Smooth muscle cell of the brain vasculature (primary cell): ENCODE data around the gene RNF220.
"Not testable (repeated sequence)": the region's sequence is repeated elsewhere in the genome, so short reads cannot be mapped to it uniquely, and the experiment has no call there.

ENCODE experiments used
- DNase-seq: peaks from one replicate; pipeline ENCODE4 v3.0.0-alpha.2; 2012; ENCODE audit warnings: low read depth, low spot score

The RNF220 gene

DNA sequence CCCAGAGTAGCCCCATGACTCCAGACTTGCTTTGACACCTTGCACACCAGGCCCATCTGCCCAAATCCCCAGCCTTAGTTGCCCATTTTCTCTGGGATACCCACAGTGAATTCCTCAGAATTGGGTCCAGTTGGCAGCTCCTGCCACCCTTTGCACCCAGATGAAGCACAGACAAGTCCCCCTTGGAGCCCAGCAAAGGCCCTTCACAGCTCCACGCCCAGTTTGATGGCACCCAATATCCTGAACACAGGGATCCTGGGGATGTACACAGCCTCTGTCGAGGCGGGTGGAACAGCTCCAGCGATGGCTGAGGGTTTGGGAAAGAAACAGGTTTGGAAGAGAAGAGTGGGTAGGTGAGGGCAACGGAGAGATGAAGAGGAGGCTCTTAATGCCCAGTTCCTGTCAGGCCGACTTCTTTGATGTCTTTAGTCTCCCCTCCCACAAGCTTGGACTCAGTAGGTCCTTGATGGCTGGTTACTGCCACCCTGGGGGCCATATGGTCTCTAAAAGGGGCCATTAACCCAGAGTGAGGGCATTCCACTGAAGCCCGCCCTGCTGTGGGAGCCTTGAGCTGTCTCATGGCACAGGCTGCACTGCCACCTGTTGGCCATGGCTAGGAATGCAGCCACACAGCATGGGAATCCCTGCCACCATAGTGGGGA is 247.5 kb downstream of the RNF220 start:
- DNase-seq: no peak

DNA sequence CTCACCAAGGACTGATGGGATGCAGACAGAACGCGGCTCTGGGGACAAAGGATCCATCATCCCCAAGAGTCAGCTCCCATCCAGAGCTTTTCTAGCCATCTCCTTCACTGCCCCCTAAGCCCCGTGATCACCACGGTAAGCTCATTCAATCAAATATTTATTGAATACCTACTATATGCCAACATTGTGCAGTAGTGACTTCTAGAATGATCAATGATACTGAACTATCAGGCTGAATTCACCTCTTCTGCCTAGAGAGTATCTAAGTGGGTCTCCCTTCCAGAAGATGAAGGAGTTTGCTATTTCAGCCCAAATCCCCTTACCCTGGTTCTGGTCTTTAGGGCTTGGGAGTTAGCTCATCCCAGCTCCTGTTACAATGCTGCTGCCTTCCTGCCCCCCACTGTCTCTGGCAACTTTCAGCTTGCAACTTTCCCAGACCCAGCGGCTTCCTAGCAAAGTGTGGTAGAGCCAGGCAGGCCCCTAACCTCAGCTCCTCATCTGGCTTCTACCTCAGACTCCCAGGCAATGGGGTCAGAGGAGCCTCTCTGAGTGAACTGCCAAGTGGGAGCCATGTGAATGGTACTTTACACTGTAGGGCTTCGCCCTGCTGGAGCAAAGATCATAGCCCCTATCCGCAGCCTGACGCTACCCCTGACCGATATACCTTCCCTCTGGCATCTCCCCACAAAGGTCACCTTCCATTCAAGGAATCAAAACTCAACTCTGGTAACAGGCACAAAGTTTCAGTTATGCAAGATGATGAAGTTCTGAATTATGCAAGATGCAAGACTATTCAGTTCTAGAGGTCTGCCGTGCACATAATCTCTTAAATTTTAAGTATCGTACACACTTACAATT is 248.3 kb downstream of the RNF220 start:
- no peak for DNase-seq

- no peak for DNase-seq
These were observed 249.6 kb downstream of the RNF220 start for GRCh38 chr1:44654621-44655187.

- no peak for DNase-seq
These were observed 250.6 kb downstream of the RNF220 start for GRCh38 chr1:44655609-44656008.

DNA sequence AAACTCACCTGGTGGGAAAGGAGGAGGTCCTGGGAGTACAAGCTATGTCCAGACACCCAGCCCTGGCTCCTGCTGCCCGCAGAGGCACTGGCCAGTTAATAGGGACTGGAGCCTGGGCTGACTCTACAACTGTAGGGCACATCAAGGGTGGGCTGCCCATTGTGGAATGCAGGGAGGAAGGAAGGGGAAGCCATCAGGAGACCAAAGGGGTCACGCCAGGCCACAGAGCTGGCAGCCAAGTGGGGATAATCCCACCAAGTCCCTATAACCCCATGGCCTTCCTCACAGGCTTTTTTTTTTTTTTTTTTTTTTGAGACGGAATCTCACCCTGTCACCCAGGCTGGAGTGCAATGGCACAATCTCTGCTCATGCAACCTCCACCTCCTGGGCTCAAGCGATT is 254.5 kb downstream of the RNF220 start:
- no peak for DNase-seq

DNA sequence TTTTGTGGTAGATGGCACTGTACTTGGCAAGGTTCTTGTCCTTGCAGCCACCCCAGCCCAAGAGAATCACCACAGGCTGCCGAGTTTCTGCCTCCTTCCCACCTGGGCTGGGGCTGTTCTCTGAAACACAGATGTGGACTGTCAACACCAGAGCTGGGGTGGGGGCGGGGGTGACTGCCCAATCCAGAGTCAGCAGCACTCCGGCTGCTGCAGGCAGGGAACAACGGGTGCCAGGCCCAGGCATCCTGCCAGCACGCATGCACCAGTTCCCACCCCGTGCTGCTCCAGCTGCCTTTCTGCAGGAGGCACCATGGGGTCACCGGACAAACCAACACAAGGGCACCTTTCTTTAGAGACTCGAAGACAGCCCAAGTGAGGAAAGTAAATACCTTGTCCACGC is 255.1 kb downstream of the RNF220 start:
- DNase-seq: no peak

- no peak for DNase-seq
These were observed 257.0 kb downstream of the RNF220 start for GRCh38 chr1:44661781-44662682.

DNA sequence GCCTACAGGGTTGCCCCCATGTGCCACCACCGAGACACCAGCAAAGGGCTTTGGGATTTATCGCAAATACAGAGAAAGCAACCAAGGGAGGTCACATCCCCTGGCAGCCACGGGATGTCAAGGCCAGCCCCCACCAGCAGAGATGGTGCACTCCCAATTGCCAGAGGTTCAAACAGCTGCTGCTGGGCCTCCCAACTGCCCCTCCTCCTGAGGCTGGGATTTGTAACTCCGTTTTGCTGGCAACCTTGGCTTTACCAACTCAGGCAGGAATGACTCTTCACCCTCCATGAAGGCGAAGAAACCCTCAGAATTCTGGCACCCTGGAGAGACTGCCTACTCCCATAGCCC is 257.6 kb downstream of the RNF220 start:
- no peak for DNase-seq

- DNase-seq: no peak
These were observed 258.4 kb downstream of the RNF220 start for GRCh38 chr1:44663417-44663816.

DNA sequence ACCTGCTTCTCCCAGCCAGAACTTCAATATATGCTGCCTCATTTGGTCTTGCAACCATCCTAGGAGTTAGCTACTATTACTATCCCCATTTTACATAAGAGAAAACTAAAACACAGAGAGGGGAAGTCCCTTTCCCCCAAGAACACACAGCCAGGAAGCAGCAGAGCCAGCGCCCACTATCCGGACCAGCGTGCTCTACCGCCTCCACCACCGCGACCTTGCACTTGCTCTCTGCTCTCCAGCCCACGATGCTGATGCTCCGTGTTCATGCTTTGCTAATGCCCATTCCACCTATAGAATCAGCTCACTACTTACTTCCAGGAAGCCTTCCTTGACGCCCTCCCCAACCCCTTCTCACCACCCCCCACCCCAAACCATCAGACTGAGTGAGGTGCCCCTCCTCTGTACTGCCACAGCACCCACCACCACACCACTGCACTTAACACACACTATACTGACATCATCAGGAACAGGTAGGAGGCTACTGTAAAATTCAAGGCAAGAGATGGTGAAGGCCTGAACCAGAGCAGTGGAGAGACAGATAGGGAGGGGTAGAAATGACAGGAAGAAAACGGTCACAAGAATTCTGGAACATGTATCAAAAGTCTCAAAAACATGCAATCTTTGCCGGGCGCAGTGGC is 259.8 kb downstream of the RNF220 start:
- DNase-seq: no peak

- not testable (repeated sequence) for DNase-seq
These were observed 261.7 kb downstream of the RNF220 start for GRCh38 chr1:44666719-44667118.

DNA sequence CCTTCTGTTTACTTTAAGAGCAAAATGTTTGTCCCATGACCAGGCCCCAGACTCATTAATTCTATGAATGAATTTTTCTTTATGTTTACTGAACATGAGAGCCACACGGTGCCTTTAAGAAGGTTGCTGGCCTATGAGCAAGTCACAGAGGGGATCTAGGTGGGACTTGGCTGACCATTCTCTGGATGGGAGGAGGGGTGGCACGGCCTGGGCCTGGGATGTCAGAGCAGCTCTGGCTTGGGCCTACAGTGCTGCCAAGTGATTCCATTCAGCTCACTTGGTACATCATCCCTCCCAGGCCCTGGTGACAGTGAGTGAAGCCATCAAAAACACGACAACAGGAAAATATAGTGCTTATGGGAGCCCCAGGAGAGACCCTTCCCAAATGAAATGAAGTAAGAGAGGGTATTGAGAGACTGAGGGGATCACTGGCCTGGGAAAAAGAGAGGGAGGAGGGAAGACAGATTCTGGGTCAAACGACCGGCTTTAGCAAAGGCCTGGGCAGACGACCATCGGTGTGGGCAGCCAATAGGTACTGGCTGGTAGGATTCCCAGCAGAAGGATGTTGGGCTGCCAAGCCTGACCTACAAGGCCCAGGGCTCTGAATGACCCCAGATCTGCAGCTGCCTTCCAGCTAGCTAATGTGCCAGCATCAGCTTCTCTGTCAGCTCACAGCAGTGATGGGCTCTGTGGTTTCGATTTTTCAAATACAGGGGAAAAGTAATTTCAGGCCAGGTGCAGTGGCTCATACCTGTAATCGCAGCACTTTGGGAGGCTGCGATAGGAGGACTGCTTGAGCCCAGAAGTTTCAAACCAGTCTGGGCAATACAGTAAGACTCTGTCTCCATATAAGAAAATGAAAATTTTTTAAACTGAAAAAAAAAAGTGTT is 265.9 kb downstream of the RNF220 start:
- DNase-seq: no peak

- DNase-seq: no peak
These were observed 267.4 kb downstream of the RNF220 start for GRCh38 chr1:44672254-44672955.

- no peak for DNase-seq
These were observed 268.1 kb downstream of the RNF220 start for GRCh38 chr1:44672961-44673674.

DNA sequence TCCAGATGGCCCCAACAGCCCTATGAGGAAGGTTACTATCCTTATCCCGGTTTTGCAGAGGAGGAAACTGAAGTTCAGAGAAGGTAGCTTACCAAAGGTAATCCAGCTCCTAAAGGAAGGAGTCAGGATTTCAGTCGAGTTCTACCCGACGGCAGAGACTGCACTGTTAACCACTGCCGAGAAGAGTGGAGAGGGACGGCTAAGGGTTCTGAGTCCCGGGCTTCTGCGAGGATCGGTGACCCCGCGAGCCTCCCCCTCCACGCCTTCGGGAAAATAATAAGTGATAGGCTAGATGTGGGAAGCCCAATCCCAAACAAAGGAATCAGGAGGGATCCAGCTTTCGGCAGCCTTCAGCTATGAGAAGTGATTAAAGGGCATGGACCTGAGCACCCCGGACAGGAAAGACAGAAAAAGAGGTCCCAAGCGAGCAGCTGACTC is 268.6 kb downstream of the RNF220 start:
- no peak for DNase-seq

DNA sequence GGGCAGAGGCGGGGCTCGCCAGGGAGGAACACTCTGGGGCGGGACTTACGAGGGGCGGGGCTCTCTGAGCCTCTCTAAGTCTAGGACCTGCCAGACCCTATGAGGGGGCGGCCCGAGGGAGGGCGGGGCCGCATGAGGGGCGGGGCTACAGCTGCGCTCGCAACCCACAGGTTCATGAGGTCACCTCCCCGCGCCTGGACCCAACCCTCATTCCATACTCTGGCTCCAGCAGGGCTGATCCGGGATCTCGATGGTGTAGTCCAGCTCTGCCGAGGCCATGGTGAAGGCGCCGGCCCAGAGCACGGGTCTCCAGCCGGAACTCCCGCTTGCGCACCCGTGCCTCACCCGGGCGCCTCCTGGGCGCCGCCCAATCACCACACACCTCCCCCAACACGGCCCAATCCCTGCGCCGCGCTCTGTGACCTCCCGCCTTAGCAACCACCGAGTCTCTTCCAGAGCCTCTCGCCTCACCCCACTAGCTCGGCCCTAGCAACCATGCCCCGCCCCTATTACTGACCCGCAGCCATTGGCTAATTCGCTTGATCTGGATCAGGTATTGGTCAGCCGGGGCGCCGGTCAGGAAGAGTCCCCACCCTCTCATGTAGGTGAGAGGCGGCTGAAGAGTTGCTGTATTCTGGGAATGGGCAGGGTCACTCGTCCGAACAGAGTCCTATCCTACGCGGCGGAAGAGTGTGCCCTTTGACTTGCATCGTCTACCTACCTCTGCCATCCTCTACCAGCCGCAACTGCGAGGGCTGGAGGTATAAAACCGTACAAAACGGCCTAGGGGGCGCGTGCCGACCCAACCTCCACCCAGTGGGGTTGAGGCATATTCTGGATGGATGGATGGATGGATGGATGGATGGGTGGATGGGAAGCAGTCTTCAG is 269.3 kb downstream of the RNF220 start, which contains the start of the genes ARMH1 and TMEM53:
TSS of gene ARMH1 (plus strand) at position 602 of the 888 bp plus-strand sequence. CDS start 14,984 bp downstream, outside the sequence.
TSS of gene TMEM53 (minus strand) at position 369 of the 888 bp plus-strand sequence. CDS start at position 279, 90 bp downstream.
- peak; percentile 99 for DNase-seq

- DNase-seq: no peak
These were observed 270.1 kb downstream of the RNF220 start for GRCh38 chr1:44675186-44675585.
